Endothelial cell of umbilical vein (primary cell): ENCODE measurements around the gene UBR4.

Experiments
- EZH2 ChIP-seq: IDR thresholded peaks from 2 replicates; pipeline ENCODE4 v1.6.1; 2012; ENCODE audit warnings: borderline replicate concordance, low read depth, mild to moderate bottlenecking, moderate library complexity, low read length, inconsistent platforms; ENCODE audit not compliant: severe bottlenecking
- TF ChIP-seq, protein P1 (sequence below), 2 donors: IDR thresholded peaks; 1 replicate in 1 of 2; 2 replicates in 1 of 2; pipeline ENCODE4 v1.5.1; 2011; ENCODE audit warnings: low read length in 2 of 2, mild to moderate bottlenecking in 2 of 2, moderate library complexity in 2 of 2, control low read depth in 1 of 2, inconsistent platforms in 1 of 2, low read depth in 1 of 2; ENCODE audit not compliant: insufficient read depth in 1 of 2; ENCODE audit errors: extremely low read depth in 1 of 2

DNA sequence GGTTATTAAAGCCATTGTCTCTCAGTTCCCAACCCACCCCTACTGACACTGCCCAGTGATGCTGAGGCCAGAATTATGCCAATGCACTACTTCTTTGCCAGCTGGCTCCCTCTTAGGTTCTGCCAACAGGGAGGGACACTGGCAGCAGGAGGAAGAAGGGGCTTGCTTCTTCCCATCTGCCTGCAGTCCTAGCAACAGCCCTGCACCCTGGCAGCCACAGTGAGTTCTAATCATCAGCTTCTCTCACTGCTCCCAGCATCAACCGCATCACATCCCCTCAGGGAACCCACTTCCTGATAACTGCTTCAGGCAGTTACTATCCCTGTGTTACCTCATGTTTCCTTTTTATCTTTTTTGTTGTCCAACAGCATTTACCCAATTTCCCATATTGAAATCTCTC is 86.2 kb downstream of the UBR4 start:
- TF ChIP-seq, protein P1, sequence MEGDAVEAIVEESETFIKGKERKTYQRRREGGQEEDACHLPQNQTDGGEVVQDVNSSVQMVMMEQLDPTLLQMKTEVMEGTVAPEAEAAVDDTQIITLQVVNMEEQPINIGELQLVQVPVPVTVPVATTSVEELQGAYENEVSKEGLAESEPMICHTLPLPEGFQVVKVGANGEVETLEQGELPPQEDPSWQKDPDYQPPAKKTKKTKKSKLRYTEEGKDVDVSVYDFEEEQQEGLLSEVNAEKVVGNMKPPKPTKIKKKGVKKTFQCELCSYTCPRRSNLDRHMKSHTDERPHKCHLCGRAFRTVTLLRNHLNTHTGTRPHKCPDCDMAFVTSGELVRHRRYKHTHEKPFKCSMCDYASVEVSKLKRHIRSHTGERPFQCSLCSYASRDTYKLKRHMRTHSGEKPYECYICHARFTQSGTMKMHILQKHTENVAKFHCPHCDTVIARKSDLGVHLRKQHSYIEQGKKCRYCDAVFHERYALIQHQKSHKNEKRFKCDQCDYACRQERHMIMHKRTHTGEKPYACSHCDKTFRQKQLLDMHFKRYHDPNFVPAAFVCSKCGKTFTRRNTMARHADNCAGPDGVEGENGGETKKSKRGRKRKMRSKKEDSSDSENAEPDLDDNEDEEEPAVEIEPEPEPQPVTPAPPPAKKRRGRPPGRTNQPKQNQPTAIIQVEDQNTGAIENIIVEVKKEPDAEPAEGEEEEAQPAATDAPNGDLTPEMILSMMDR (IDR thresholded peaks at IDR 0.05; ENCODE audit: extremely low read depth in 1 of 2, insufficient read depth in 1 of 2, low read depth in 1 of 2, low read length in 2 of 2), result no peak
- no peak for TF ChIP-seq EZH2
